ENCODE results near the gene FBXW11.
"Not testable (repeated sequence)": the region's sequence is repeated elsewhere in the genome, so short reads cannot be mapped to it uniquely, and the experiment has no call there.

Gene FBXW11

DNA sequence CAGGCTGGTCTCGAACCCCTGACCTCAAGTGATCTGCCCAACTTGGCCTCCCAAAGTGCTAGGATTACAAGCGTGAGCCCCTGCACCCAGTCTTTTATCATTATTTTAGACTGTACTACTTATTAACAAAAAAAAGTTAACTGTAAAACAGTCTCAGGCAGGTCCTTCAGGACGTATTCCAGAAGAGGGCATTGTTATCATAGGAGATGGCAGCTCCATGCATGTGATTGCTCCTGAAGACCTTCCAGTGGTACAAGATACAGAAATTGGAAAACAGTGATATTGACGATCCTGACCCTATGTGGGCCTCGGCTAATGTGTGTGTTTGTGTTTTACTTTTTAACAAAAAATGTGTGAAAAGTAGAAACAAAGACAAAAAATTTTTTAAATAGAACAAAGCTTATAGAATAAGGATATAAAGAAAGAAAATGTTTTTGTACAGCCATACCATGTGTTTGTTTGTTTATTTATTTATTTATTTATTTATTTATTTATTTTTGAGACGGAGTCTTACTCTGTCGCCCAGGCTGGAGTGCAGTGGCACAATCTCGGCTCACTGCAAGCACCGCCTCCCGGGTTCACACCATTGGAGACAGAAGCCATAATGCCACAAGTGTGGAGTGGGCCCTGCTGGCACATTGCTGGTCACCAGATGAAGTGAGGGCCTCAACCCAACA, 13.8 kb upstream of the FBXW11 start:
- not testable (repeated sequence) for DNase-seq (ENCODE audit: low read depth in 2 of 2)

DNA sequence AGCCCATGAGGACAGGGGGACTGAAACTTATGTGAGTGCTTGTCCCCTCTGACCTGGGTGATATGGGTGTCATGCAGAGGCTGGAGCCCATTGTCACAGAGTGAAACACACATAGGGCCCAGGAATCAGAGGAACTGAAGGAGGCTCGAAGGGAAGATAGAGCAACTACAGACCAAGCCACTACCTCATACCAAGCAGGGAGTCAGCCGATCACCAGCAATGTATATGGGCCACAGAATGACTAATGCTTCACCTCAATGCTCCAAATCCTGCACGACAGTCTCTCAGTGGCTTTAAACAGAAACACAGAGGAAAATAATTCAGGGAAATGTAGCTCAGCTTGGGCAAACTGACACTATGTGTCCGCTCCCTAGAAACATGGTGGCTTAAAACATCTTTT, 8.9 kb upstream of the FBXW11 start:
- no peak for DNase-seq (ENCODE audit: low read depth in 2 of 2)

DNA sequence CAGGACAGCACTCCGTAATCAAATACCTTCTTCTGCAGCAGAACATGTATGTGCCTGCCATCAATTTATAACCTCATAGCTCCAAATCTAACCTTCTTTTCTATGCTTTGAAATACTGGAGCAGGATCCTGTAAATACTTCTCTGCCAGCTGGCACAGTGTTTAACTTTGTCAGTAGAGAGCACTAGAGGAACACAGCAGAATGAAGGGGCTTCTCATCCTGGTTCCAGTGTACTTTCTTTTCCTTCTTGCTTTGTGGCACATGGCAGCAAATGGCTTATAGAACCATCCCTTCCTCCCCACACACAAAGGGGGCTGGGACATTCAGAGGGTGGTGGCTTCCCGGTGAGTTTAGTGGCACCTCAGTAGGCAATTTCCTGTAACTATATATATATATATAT, 3.8 kb upstream of the FBXW11 start:
- no peak for DNase-seq (ENCODE audit: low read depth in 2 of 2)

DNA sequence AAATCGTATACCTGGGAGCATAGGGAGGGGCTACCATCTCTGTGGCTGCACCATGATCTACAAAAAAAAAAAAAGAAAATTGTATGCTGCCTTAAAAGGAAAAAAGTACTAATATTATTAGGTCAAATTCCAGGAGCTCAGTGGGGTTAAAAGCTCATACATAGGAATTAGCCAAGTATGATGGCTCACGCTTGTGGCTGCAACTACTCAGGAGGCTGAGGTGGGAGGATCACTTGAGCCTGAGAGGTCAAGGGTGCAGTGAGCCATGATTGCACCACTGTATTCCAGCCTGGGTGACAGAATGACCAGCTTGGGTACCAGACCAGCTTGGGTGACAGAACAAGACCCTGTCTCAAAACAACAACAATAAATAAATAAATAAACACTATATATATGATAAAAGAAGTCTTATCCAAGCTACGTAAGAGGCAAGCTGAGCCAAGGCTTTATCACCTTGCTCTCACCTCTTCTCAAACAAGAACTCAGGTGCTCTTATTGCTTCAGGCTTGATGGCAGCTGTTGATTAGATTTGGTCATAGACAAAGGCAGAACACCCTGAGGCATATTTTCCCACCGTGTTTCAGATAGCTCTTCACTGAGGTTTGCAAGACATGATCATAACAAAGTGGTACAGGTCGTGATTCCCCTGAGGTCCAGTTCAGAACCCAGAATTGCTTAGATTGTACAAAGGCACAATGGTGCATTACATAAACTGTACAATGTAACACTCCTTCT, 3.3 kb upstream of the FBXW11 start:
- no peak for DNase-seq (ENCODE audit: low read depth in 2 of 2)

DNA sequence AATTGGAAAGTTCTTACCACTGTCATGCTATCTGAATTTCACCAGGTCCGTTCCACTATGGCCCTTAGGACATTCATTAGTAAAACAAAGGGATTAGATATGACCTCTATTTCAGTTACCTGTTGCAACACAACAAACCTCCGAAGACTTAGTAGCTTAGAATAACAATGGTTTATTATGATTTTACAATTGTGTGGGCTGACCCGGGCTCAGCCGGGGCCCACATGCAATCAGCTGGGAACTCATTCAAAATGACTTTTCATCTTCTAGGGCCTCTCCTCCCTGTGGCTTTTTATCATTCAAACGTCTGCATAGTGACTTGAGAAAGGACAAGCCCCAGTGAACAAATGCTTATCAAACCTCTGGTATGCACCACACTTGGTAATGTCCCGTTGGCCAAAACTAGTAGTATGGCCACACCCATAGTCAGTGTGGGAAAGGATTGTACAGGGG, 2.3 kb upstream of the FBXW11 start:
- no peak for DNase-seq (ENCODE audit: low read depth in 2 of 2)

DNA sequence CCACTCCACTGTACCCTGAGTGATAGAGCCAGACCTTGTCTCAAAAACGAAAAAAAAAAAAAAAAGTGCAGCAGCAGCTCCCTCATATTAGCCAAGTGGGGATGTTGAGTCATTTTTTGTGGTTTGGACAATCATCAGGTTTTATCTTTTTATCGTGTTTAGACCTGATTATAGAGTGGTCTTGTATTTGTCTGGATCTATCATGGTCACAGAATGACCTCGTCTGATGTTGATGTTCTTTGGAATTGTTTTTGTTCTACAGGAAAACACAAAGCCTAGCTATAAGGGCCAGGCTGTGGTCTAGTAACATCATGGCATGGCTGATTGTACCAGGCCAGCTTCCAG, 1.6 kb upstream of the FBXW11 start:
- no peak for DNase-seq (ENCODE audit: low read depth in 2 of 2)

DNA sequence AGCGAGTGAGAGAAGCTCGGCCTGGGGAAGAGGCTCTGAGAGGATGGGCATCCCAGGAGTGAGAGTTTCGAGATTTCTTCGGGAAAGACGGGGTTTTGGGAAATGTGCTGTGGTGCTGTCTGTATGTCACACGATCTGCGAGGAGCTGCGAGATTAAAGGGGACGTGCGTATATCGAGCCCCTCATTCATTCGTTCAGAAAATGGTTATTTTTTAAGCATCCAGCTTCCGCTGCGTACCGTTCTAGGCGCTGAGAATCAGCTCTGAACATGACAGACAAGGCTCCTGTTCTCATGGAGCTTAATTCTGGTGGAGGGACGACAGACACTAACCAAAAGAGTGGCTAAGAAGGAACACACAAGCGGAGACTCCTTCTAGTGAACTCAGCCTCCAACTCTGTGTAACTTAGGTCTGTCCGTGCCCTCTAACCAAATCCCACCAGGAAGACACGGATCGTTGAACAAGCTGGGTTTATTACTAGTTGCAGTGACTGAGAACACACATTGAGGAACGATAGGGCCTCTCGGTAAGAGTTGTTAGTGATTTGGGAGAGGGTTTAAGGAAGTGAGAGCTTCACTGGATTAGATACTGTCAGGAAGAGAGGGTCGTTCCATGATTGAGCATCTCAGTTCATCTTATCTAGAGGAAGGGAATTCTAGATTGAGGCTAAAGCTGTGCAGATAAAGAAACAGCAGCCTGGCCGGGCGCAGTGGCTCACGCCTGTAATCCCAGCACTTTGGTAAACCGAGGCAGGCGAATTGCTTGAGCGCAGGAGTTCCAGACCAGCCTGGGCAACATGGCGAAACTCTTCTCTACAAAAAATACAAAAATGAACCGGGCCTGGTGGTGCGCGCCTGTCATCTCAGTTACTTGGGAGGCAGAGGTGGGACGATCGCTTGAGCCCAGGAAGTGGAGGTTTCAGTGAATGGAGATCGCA, 1.0 kb upstream of the FBXW11 start:
- DNase-seq (ENCODE audit: low read depth in 2 of 2): no peak

DNA sequence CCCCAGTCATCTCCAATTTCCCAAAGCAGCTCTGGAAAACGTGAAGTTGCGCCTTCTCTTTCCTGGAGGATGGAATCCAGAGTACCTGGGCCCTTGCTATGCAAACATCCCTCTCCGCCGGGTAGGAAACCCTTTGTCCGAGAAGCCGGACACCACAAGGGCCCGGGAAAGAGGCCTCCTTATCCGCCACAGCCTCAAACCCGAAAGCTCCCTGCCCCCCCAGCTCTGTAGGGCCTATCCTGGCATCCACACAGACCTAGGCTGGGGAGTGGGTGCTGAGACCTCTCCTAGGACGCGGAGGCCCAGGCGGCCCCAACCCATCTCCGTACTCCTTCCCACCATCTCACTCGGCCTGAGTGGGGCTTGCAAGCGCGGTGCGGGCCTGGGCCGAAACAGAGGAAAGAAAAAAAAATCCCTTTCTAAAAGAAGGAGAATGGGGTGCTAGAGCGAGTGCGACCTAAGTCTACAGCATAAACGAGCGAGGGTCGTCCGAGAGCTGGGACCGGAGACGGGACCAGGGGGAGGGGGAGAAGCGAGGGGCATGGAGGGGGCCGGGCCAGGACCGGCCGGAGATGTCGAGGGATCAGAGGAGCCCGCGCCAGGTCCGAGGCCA, 624 bp downstream of the FBXW11 start:
- DNase-seq (ENCODE audit: low read depth in 2 of 2): no peak

DNA sequence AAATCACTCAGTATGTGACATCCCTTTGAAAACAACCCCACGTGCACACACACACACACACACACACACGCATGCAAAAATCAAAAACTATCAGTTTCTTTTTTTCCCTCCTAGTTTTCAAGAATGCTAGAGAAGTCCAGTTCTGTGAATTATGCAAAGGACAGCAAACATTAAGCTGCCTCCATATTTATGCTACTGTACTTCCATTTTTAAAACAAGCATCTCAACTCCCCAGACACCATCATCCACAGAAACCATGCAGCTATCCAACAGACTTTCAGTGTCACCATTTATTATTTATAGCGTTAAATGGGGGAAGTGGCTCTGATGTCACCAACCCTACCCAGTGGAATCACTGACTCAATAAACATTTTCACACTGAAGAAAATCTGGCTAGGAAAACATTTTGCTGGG, 1.6 kb downstream of the FBXW11 start:
- DNase-seq (ENCODE audit: low read depth in 2 of 2): no peak

DNA sequence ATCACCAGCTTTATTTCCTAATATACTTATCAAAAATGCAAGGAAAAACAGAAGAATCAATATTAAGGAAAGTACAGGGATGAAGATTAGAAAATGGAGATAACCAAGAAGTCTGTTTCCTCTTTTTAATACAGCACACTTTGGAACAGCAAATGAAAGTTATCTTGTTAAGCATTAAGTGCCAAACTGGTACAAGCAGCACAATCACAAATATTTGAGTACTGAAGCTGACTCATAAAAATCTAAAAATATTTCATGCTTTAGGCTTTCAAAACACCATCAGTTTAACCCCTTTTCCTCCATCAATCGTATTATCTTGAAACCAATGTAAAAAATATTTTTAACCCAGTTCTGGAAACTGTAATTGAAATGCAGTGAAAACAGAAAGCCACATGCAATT, 2.7 kb downstream of the FBXW11 start:
- DNase-seq (ENCODE audit: low read depth in 2 of 2): no peak

DNA sequence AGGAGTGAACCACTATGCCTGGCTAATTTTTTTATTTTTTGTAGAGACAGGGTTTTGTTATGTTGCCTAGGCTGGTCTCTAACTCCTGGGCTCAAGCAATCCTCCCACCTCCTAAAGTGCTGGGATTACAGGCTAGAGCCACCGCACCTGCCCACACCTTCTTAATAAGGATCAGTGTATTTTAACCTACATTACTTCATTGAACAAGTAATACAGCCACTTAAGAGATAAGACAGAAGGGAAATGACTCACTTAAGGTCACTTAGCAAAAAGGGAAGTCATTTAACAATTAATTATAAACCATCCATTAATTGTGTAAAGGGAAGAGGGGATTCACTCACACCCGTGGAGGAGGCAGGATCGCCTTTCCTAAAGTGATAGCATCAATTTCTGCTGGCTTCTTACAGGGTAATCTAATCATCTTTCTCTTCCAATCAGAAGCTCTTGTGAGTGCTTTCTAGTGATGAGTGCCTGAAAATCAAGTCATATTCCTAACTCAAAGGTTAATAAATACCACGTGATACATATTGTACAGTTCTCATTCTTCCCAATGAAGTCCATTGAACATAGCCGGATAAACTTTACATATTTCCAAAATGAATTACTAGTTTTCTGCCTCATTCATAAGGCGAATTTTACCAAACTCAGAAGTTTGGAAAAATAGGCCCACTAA, 3.5 kb downstream of the FBXW11 start:
- DNase-seq (ENCODE audit: low read depth in 2 of 2): no peak

DNA sequence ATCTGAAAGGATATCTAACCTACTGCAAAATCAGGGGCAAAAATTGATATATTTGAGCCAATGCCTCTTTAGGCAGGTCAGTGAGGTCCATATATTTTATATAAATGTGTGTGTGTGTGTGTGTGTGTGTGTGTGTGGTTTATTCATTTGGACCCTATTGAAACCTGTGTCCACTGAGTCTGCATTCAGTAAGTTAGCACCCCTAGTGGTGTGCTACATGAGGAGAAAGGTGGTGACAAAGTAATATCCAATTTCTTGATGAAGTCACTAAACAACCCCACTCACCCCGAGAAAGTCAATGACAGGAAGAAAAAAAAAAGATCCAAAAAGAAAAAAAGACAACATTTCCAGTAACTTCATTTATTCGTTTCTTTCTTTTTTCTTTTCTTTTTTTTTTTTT, 4.1 kb downstream of the FBXW11 start:
- no peak for DNase-seq (ENCODE audit: low read depth in 2 of 2)

DNA sequence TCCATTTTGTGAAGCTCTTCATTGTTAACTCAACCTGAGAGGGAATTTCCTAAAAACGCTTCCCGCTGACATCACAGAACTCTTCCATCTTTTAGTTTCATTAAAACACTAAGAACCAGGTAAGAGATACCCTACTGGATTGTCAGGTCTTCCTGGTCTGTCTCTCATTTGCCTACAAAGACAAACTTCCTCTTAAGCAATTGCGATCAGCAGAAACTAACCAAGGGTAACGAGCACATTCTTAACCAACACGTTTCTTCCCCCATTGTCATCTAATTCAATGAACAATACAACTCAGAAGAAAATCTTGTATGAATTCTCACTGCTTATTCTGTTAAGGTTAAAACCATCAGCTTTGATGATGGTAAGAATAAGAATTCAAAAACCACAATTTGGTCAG, 6.6 kb downstream of the FBXW11 start:
- no peak for DNase-seq (ENCODE audit: low read depth in 2 of 2)

DNA sequence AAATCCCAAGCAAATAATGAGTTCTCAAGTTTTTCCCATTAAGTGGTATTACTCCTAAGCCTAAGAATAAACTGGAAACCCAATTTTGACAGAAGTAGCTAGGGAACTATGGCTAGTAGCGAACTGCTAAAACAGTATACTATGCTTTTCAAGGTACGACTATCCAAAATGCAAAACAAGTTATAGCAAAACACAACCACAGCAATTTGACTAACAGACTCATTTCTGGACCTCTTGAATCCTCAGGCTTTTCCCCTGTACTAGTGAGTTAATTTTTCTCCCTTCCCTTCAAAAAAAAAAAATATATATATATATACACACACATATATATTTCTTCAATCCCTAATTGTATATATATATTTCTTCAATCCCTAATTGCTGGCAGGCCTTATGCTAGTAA, 7.3 kb downstream of the FBXW11 start:
- DNase-seq (ENCODE audit: low read depth in 2 of 2): no peak

DNA sequence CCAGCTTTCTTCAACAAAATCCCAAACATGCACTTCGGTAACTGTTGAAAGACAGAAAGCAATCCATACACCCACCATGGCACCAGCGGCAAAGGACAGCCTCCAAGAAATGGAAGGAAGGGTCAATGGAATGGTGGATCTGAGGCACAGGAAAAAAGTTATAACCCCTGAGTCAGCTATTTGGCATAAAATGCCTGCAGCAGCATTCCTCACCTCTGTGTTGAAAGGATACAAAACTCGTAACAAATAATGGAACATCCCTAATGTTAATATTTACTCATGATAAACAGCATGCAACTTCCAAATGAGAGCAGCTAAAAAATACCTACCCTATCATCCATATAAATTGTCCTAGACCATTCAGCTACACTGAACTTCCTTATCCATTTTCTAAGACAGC, 9.4 kb downstream of the FBXW11 start:
- no peak for DNase-seq (ENCODE audit: low read depth in 2 of 2)

DNA sequence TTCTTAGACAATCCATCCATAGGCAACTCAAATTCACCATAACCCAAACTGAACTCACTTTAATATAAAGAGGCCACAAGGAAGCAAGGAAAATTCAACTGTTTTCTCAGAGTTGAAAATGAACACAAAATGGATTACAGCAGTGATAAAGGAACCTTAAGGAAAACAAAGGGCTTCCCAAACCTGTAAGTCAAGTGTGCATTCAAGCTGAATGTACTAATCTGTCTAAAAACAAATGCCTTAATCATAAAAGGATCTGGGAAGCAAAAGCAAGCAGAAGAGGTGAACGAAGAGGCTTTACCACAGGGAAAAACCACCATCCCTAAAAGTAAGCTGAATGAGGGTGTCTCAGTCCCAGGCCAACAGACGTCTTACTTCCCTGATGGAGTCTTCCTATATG, 13.6 kb downstream of the FBXW11 start:
- no peak for DNase-seq (ENCODE audit: low read depth in 2 of 2)

DNA sequence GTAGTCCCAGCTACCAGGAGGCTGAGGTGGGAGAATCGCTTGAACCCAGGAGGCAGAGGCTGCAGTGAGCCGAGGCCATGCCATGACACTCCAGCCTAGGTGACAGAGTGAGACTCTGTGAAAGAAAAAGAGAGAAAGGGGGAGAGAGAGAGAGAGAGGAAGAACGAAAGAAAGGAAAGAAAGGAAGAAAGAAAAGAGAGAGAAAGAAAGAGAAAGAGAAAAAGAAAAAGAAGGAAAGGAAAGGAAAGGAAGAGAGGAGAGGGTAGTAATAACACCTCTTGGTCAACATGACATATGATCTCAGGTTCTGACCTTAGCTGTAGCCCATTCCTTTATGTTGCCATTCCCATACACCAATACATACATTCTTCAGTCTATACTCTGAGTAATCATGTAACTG, 14.1 kb downstream of the FBXW11 start:
- no peak for DNase-seq (ENCODE audit: low read depth in 2 of 2)

DNA sequence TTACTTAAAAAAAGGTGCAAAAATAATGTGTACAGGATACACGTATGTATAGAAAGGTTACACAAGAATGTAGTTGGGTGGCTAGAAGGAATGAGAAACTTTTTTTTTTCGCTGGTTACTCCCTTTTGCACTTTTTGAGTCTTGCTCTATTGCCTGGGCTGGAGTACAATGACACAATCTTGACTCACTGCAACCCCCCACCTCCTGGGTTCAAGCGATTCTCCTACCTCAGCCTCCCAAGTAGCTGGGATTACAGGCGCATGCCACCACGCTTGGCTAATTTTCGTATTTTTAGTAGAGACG, 15.8 kb downstream of the FBXW11 start:
- no peak for DNase-seq (ENCODE audit: low read depth in 2 of 2)

DNA sequence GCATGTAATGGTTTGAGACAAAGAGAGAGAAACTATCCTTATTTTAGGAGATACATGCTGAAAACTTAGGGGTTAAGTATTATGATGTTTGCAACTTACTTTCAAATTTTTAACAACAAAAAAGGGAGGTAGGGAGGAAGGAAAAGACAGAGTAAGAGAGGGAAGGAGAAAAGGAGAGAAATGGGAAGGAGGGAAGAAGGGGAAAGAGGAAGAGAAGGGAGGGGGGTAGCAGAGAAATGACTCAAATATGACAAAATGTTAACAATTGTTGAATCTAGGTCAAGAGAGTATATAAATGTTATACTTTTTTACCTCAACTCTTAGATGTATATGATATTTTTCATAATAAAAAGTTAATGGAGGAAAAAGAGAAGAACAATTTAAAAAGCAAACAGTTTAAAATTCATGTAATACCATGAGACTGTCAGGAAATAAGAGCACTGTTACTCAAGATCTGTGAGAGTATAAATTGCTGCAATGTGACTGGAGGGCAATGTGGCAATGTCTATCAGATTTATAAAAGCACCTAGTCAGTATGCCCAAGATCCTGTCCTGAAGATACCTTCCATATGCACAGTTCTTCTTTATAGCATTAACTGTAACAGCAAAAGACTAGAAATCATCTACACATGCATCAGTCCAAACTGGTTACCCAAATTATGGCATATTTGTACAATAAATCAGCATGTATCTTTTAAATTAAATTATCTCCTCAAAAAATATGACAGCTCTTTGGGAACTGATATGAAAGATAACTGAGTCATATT, 16.3 kb downstream of the FBXW11 start:
- DNase-seq (ENCODE audit: low read depth in 2 of 2): no peak

DNA sequence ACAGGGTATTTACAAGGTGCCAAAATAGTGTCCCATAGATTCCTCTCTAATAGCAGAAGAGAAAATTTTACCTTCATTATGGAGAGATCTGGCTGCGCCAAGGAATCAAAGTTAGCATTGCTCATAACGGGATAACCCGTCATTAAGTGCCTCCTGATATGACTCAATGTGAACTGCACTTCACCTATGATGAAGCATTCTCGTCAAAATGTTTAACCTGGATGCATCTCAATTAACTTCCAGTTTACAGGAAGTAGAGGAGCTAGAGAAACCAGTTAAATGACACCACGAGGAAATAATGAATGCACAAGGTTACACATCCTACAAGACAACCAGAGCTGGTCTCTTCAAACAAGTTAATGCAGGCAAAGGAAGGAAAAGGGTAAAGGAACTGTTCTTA, 17.2 kb downstream of the FBXW11 start:
- no peak for DNase-seq (ENCODE audit: low read depth in 2 of 2)

DNA sequence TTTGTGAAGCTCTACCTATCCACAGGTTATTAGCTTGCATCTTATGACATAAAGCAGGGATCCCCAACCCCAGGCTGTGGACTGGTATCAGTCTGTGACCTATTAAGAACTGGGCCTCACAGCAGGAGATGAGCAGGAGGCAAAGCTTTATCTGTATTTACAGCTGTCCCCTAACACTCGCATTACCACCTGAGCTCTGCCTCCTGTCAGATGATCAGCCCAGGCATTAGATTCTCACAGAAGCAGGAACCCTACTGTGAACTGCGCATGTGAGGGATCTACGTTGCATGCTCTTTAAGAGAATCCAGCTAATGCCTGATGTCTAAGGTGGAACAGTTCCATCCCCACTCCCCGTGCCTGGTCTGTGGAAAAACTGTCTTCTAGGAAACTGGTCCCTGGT, 19.7 kb downstream of the FBXW11 start:
- DNase-seq (ENCODE audit: low read depth in 2 of 2): no peak
